CD4-positive, alpha-beta T cell treated with Interleukin-6 for 4 hours (primary cell): ENCODE data around the gene TNRC18.
"Not testable (repeated sequence)": the region's sequence is repeated elsewhere in the genome, so short reads cannot be mapped to it uniquely, and the experiment has no call there.

Source experiments
- DNase-seq: peaks from one replicate; pipeline ENCODE4 v3.0.0-alpha.2; 2020; ENCODE audit warnings: mixed read lengths

Gene TNRC18

DNA sequence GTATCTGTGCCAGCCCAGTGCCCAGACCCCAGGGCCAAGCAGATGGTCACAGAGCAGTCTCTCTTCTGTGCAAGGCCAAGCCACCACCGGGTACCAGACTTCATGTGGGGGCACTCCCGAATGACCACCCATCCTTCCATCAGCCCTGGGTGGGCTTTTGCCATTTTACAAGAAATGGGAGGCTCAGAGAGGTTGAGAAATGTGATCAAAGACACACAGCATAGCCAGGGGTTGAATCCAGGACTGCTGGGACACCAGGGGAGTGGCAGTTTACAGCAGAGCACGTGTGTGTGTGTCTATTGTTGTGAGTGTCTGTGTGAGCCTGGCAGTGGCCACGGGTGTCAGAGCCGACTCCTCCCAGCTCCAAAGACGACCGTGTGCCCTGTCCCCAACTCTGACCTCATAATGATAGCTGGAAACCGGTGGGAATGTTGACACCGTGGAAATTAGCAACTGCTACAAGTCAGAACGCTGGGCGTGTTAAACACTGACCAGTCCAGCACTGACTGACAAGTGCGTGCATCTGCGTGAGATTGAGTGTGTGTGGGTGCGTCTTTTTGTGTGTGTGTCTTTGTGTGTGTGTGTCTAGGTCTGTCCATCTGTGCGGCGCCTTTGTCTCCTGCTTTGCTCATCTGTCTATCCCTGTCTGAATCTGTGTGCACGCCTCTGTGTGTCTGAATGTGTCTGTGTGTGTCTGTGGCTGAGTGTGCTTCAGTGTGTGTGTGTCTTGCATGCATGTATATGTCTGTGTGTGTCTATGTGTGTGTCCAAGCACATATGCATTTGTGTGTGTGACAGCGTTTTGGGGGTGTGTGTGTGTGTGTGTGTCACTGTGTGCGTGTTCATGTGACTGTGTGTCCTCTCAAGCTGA is 158.1 kb downstream of the TNRC18 start:
- no peak for DNase-seq

DNA sequence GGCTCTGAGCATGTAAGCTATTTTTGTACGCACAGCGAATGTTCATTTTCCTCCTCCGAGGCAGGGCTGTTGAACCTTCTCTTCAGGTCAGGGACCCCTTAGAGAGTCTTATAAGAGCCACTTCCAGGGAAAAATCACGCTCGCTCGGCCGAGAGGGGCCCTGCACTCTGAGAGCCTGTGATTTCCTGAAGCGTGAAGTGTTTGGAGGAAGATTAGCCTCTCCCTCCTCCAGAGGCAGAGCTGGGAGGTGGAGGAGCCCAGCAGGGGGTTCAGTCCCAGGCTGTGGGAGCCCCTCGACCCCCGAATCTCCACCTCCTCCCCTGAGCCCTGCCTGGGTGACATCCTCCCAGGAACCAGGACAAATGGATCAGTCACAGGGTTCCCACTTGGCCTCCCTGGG is 160.6 kb downstream of the TNRC18 start:
- DNase-seq = not testable (repeated sequence)

DNA sequence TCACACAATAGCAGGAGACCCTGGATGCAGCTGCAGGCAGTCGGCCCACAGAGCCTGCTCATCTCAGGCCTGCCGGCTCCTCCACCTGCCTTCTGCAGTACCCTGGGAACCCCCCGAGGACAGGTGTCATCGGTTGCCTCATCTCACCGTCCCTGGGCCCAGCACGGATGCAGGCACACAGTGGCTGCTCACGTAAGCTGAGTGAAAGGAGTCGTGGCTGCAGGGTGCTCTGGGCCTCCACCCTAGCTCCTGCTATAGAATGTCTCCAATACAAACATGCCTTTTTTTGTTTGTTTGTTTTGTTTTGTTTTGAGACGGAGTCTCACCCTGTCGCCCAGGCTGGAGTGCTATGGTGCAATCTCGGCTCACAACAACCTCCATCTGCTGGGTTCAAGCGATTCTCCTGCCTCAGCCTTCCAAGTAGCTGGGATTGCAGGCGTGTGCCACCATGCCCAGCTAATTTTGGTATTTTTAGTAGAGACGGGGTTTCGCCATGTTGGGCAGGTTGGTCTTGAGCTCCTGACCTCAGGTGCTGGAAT is 163.0 kb downstream of the TNRC18 start:
- DNase-seq = not testable (repeated sequence)
